Gastrocnemius medialis (tissue), 4 donors: Measurements from ENCODE around the gene FAM174C. TPM values are rescaled to one million over a fixed set of nuclear protein-coding genes. Genes with fewer than 3 reads are reported as not detected.

Source experiments
- ATAC-seq, 2 donors: fragments of 150-250 bp; one replicate each; pipeline ENCODE4 v1.9.1; 2016
- DNase-seq, 2 donors: peaks; one replicate each; pipeline ENCODE4 v3.0.0-alpha.2; 2019
- H3K27ac ChIP-seq, 4 donors: fragments of 200-600 bp; sonication (generic); 1 replicate in 1 of 4; 2 replicates in 3 of 4; pipeline ENCODE4 v1.5.1; 2016 to 2018; ENCODE audit warnings: mild to moderate bottlenecking in 2 of 4, moderate library complexity in 1 of 4
- H3K27me3 ChIP-seq, 3 donors: fragments of 200-600 bp; sonication (generic) in 2 of 3; 1 replicate in 1 of 3; 2 replicates in 2 of 3; pipeline versions ENCODE4 v1.5.1 to v1.6.0; 2016 to 2019; ENCODE audit warnings: mild to moderate bottlenecking in 1 of 3, moderate library complexity in 1 of 3
- H3K36me3 ChIP-seq, 2 donors: fragments of 200-600 bp; sonication (generic) in 1 of 2; one replicate each; pipeline ENCODE4 v1.5.1; 2017 to 2018
- H3K4me1 ChIP-seq, 2 donors: fragments of 200-600 bp; sonication (generic) in 1 of 2; one replicate each; pipeline ENCODE4 v1.5.1; 2016 to 2017; ENCODE audit warnings: mild to moderate bottlenecking in 2 of 2
- H3K4me3 ChIP-seq, 4 donors: fragments of 200-600 bp; sonication (generic) in 3 of 4; 1 replicate in 1 of 4; 2 replicates in 3 of 4; pipeline ENCODE4 v1.5.1; 2016 to 2019; ENCODE audit warnings: mild to moderate bottlenecking in 2 of 4
- H3K9me3 ChIP-seq, 3 donors: fragments of 200-600 bp; sonication (generic) in 2 of 3; 1 replicate in 1 of 3; 2 replicates in 2 of 3; pipeline ENCODE4 v1.5.1; 2016 to 2019
- CTCF ChIP-seq, 5 experiments: fragments of 450-650 bp in 3 of 5; fragments of 200-600 bp in 2 of 5; sonication (generic) in 2 of 5; IDR thresholded peaks in 4 of 5; conservative IDR thresholded peaks in 1 of 5; 1 replicate in 4 of 5; 2 replicates in 1 of 5; pipeline ENCODE4 v1.5.1; 2016 to 2019; ENCODE audit warnings: antibody characterized with exemption in 5 of 5, mild to moderate bottlenecking in 3 of 5, moderate library complexity in 3 of 5
- POLR2A ChIP-seq, 2 donors: fragments of 450-650 bp; IDR thresholded peaks; one replicate each; pipeline ENCODE4 v1.6.1; 2017; ENCODE audit warnings: antibody characterized with exemption in 2 of 2, mild to moderate bottlenecking in 2 of 2, moderate library complexity in 2 of 2
- in situ Hi-C, 4 donors: fragments of 200-750 bp; cut with MboI; loops; one replicate each; pipeline versions ENCODE4 v1.15.0 to v1.8.0; 2017; ENCODE audit warnings: low sequenced_read_pairs in 4 of 4
- intact Hi-C: fragments of 100-400 bp; cut with DNase I; formaldehyde crosslinking; loops from one replicate; pipeline ENCODE4 v1.15.1; 2023; ENCODE audit warnings: low total_unique reads
- total RNA-seq, 4 donors: library from RNA; depleted of rRNA; stranded (reverse); fragments of >200 nt; gene quantifications; one replicate each; pipeline versions ENCODE4 v1.1.0 to v1.2.3, GENCODE V29; 2016

Gene FAM174C
- total RNA-seq, 4 donors from 2014 or later, result 18.7 to 36.7 (median 28.7) TPM

- no peak for TF ChIP-seq POLR2A (IDR thresholded peaks at IDR 0.05)
- TF ChIP-seq CTCF (IDR thresholded peaks at IDR 0.05 in 4 of 5, conservative IDR thresholded peaks at IDR 0.05 in 1 of 5), result no peak
- Histone ChIP-seq H3K4me1 (peaks cover 2% of the 10 kb centered on the region in 2 donors), H3K4me3 (no peak overlapping the region), H3K9me3 (no peaks in the 10 kb centered on the region), H3K27ac (peak overlapping the region in 2 of 4 donors; percentile 0 to 40), H3K36me3 (peaks cover 0 to 4% of the 10 kb centered on the region in 2 donors), H3K27me3 (peaks cover under 1 to 6% (median 4%) of the 10 kb centered on the region in 3 donors)
- in situ Hi-C loops (no loop called here), intact Hi-C loops (no loop called here)
- ATAC-seq (peak in 1 of 2 donors; percentile 25), DNase-seq (no peak)
These were observed 43.3 kb upstream of the FAM174C start for GRCh38 chr19:1231729-1232637.

- Histone ChIP-seq H3K27ac (peak overlapping the region in 1 of 4 donors; percentile 40), H3K9me3 (no peaks in the 10 kb centered on the region), H3K4me1 (peaks cover 3 to 7% of the 10 kb centered on the region in 2 donors), H3K36me3 (no peaks in the 10 kb centered on the region), H3K4me3 (no peak overlapping the region), H3K27me3 (peaks cover 4 to 6% (median 5%) of the 10 kb centered on the region in 3 donors)
- intact Hi-C loops (no loop called here), in situ Hi-C loops (no loop called here)
- TF ChIP-seq POLR2A (IDR thresholded peaks at IDR 0.05) (no peak), CTCF (IDR thresholded peaks at IDR 0.05 in 4 of 5, conservative IDR thresholded peaks at IDR 0.05 in 1 of 5) (no peak)
- no peak for DNase-seq
- ATAC-seq, result no peak
These were observed 42.7 kb upstream of the FAM174C start for GRCh38 chr19:1232652-1233072.

GRCh38 chr19:1233115-1233667 is 42.1 kb upstream of the FAM174C start:
- TF ChIP-seq POLR2A (IDR thresholded peaks at IDR 0.05) (no peak), CTCF (IDR thresholded peaks at IDR 0.05 in 4 of 5, conservative IDR thresholded peaks at IDR 0.05 in 1 of 5) (no peak)
- in situ Hi-C loops, result no loop called here
- H3K27me3 ChIP-seq, result peaks cover 4 to 6% (median 5%) of the 10 kb centered on the region in 3 donors
- peaks cover 3 to 9% of the 10 kb centered on the region in 2 donors for H3K4me1 ChIP-seq
- no peaks in the 10 kb centered on the region for H3K36me3 ChIP-seq
- intact Hi-C loops, result no loop called here
- ATAC-seq, result no peak
- no peak overlapping the region for H3K27ac ChIP-seq
- DNase-seq, result no peak
- no peak overlapping the region for H3K4me3 ChIP-seq
- no peaks in the 10 kb centered on the region for H3K9me3 ChIP-seq

GRCh38 chr19:1234051-1234954 is 41.0 kb upstream of the FAM174C start:
- TF ChIP-seq CTCF (IDR thresholded peaks at IDR 0.05 in 4 of 5, conservative IDR thresholded peaks at IDR 0.05 in 1 of 5), result no peak
- TF ChIP-seq POLR2A (IDR thresholded peaks at IDR 0.05), result no peak
- DNase-seq (no peak), ATAC-seq (no peak)
- intact Hi-C loops, result no loop called here
- in situ Hi-C loops, result no loop called here
- Histone ChIP-seq H3K9me3 (no peaks in the 10 kb centered on the region), H3K4me1 (peaks cover 3 to 15% of the 10 kb centered on the region in 2 donors), H3K4me3 (no peak overlapping the region), H3K27me3 (peaks cover 4 to 6% (median 5%) of the 10 kb centered on the region in 3 donors), H3K36me3 (no peaks in the 10 kb centered on the region), H3K27ac (no peak overlapping the region)
